ENCODE measurements around the gene PDP2.

GRCh38 chr16:66882702-66883101, 2.4 kb downstream of the PDP2 start:
- TF ChIP-seq CTCF (IDR thresholded peaks at IDR 0.05 in 4 of 5, conservative IDR thresholded peaks at IDR 0.05 in 1 of 5): no peak
- no peak for TF ChIP-seq POLR2A (IDR thresholded peaks at IDR 0.05)
